Tibial artery (tissue), 4 donors: ENCODE results near the gene CHDH.

Experiments used
- DNase-seq, 2 donors: peaks; one replicate each; pipeline ENCODE4 v3.0.0-alpha.2; 2019
- H3K27ac ChIP-seq, 2 donors: fragments of 200-600 bp; sonication (generic) in 1 of 2; 1 replicate in 1 of 2; 2 replicates in 1 of 2; pipeline ENCODE4 v1.5.1; 2018 to 2019; ENCODE audit warnings: mild to moderate bottlenecking in 1 of 2
- H3K27me3 ChIP-seq, 2 donors: fragments of 200-600 bp; sonication (generic) in 1 of 2; one replicate each; pipeline versions ENCODE4 v1.5.1 to v1.6.0; 2016 to 2019
- H3K36me3 ChIP-seq, 3 donors: fragments of 200-600 bp; sonication (generic) in 2 of 3; one replicate each; pipeline ENCODE4 v1.5.1; 2016 to 2019; ENCODE audit warnings: mild to moderate bottlenecking in 2 of 3
- H3K4me1 ChIP-seq, 4 donors: fragments of 200-600 bp; sonication (generic) in 2 of 4; 1 replicate in 3 of 4; 2 replicates in 1 of 4; pipeline ENCODE4 v1.5.1; 2016 to 2019
- H3K4me3 ChIP-seq, 2 donors: fragments of 200-600 bp; sonication (generic) in 1 of 2; 1 replicate in 1 of 2; 2 replicates in 1 of 2; pipeline ENCODE4 v1.5.1; 2018 to 2019; ENCODE audit warnings: mild to moderate bottlenecking in 2 of 2
- H3K9me3 ChIP-seq, 3 donors: fragments of 200-600 bp; sonication (generic) in 1 of 3; one replicate each; pipeline ENCODE4 v1.5.1; 2016 to 2019
- CTCF ChIP-seq, 2 experiments: fragments of 200-600 bp in 1 of 2; fragments of 450-650 bp in 1 of 2; IDR thresholded peaks; one replicate each; pipeline ENCODE4 v1.5.1; 2017 to 2019; ENCODE audit warnings: antibody characterized with exemption in 2 of 2, mild to moderate bottlenecking in 1 of 2, moderate library complexity in 1 of 2
- intact Hi-C: fragments of 100-400 bp; cut with DNase I; formaldehyde crosslinking; loops from one replicate; pipeline ENCODE4 v1.15.0; 2023; ENCODE audit warnings: low total_unique reads

Gene CHDH

GRCh38 chr3:53888232-53888631, 42.0 kb upstream of the CHDH start:
- TF ChIP-seq CTCF (IDR thresholded peaks at IDR 0.05) = no peak
- no peaks in the 10 kb centered on the region for H3K9me3 ChIP-seq
- no peak overlapping the region for H3K27ac ChIP-seq
- peaks cover 18 to 35% (median 30%) of the 10 kb centered on the region in 3 donors for H3K36me3 ChIP-seq
- H3K4me1 ChIP-seq = peaks cover 0 to 30% (median 11%) of the 10 kb centered on the region in 4 donors
- DNase-seq = no peak
- no peaks in the 10 kb centered on the region for H3K27me3 ChIP-seq
- no peak overlapping the region for H3K4me3 ChIP-seq
- intact Hi-C loops = no loop called here

DNA sequence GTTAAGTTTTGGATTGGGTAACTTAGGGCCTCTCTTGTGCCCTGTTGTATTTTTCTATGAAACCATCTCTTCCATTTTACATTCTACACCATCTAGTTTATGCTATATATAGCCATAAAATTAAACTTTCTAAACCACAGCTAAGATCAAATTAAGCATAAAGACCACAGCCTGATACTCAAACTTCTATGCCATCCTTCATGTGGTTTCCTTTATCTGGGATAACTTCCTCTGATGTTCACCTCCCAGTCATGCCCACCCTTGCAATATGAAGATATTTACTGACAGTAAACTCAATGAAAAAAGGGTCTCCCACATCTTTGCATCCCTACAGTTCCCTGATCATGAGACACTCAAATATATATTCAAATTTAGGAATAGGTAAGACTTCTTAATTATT, 41.2 kb upstream of the CHDH start:
- H3K36me3 ChIP-seq = peaks cover 18 to 35% (median 30%) of the 10 kb centered on the region in 3 donors
- no peak overlapping the region for H3K27ac ChIP-seq
- no peak for DNase-seq
- H3K9me3 ChIP-seq = no peaks in the 10 kb centered on the region
- intact Hi-C loops = no loop called here
- TF ChIP-seq CTCF (IDR thresholded peaks at IDR 0.05) = no peak
- H3K27me3 ChIP-seq = no peaks in the 10 kb centered on the region
- peaks cover 0 to 31% (median 11%) of the 10 kb centered on the region in 4 donors for H3K4me1 ChIP-seq
- no peak overlapping the region for H3K4me3 ChIP-seq

- peaks cover 18 to 35% (median 30%) of the 10 kb centered on the region in 3 donors for H3K36me3 ChIP-seq
- no peak overlapping the region for H3K27ac ChIP-seq
- no peak overlapping the region for H3K4me3 ChIP-seq
- H3K9me3 ChIP-seq = no peaks in the 10 kb centered on the region
- intact Hi-C loops = no loop called here
- no peak for DNase-seq
- no peak for TF ChIP-seq CTCF (IDR thresholded peaks at IDR 0.05)
- H3K4me1 ChIP-seq = peaks cover 0 to 33% (median 15%) of the 10 kb centered on the region in 4 donors
- no peaks in the 10 kb centered on the region for H3K27me3 ChIP-seq
Observed at GRCh38 chr3:53885239-53885638, 39.0 kb upstream of the CHDH start.

GRCh38 chr3:53884623-53885022, 38.4 kb upstream of the CHDH start:
- Histone ChIP-seq H3K36me3 (peaks cover 21 to 38% (median 33%) of the 10 kb centered on the region in 3 donors), H3K27ac (no peak overlapping the region), H3K4me1 (peaks cover 0 to 31% (median 14%) of the 10 kb centered on the region in 4 donors), H3K4me3 (no peak overlapping the region), H3K9me3 (no peaks in the 10 kb centered on the region), H3K27me3 (no peaks in the 10 kb centered on the region)
- intact Hi-C loops = no loop called here
- no peak for DNase-seq
- TF ChIP-seq CTCF (IDR thresholded peaks at IDR 0.05) = no peak

- Histone ChIP-seq H3K9me3 (no peaks in the 10 kb centered on the region), H3K4me1 (peaks cover 0 to 19% (median 12%) of the 10 kb centered on the region in 4 donors), H3K36me3 (peaks cover 37 to 54% (median 44%) of the 10 kb centered on the region in 3 donors), H3K4me3 (no peak overlapping the region), H3K27me3 (no peaks in the 10 kb centered on the region), H3K27ac (no peak overlapping the region)
- no peak for DNase-seq
- no peak for TF ChIP-seq CTCF (IDR thresholded peaks at IDR 0.05)
- intact Hi-C loops = no loop called here
Observed at GRCh38 chr3:53883008-53883407, 36.8 kb upstream of the CHDH start.
